OCI-LY3 (cell line): ENCODE data around the gene C19orf25.

ENCODE experiments used
- H2AFZ ChIP-seq: fragments of 200-600, 300-600 bp; shearing (Covaris generic); 2 replicates; pipeline ENCODE4 v1.6.0; 2014; ENCODE audit warnings: antibody characterized with exemption, low read depth, low read length
- H3K27ac ChIP-seq: fragments of 200-600, 300-600 bp; sonication (generic); 2 replicates; pipeline ENCODE4 v1.5.1; 2014; ENCODE audit warnings: mild to moderate bottlenecking, low read length, moderate library complexity, mixed read lengths
- H3K27me3 ChIP-seq: fragments of 200-600, 300-600 bp; sonication (generic); 2 replicates; pipeline ENCODE4 v1.6.1; 2014; ENCODE audit warnings: low read depth, low read length, mixed read lengths
- H3K36me3 ChIP-seq: fragments of 200-600, 300-600 bp; sonication (generic); replicated peaks from 2 replicates; pipeline ENCODE3; 2014; ENCODE audit warnings: low read depth, low read length, mixed read lengths
- H3K4me1 ChIP-seq: fragments of 300-600, 200-600 bp; sonication (generic); 2 replicates; pipeline ENCODE4 v1.6.1; 2014; ENCODE audit warnings: low read length, mixed read lengths
- H3K4me2 ChIP-seq: fragments of 200-600, 300-600 bp; sonication (generic); 2 replicates; pipeline ENCODE4 v1.6.1; 2014; ENCODE audit warnings: low read length, mixed read lengths
- H3K4me3 ChIP-seq: fragments of 300-600, 200-600 bp; sonication (generic); 2 replicates; pipeline ENCODE4 v1.5.1; 2014; ENCODE audit warnings: antibody characterized with exemption, mild to moderate bottlenecking, low read length, moderate library complexity
- H3K79me2 ChIP-seq: fragments of 300-600, 200-600 bp; shearing (Covaris generic); 2 replicates; pipeline ENCODE4 v1.6.1; 2014; ENCODE audit warnings: mild to moderate bottlenecking, low read length, mixed read lengths
- H3K9ac ChIP-seq: fragments of 300-600, 200-600 bp; shearing (Covaris generic); 2 replicates; pipeline ENCODE4 v1.6.0; 2014; ENCODE audit warnings: mild to moderate bottlenecking, low read length, moderate library complexity
- H3K9me3 ChIP-seq: fragments of 200-600, 300-600 bp; shearing (Covaris generic); 2 replicates; pipeline ENCODE4 v1.6.1; 2014; ENCODE audit warnings: low read length, mixed read lengths; ENCODE audit not compliant: insufficient read depth
- H4K20me1 ChIP-seq: fragments of 200-600, 300-600 bp; sonication (generic); 2 replicates; pipeline ENCODE4 v1.6.1; 2016; ENCODE audit warnings: low read length, mixed read lengths; ENCODE audit not compliant: insufficient read depth
- EZH2phosphoT487 ChIP-seq: fragments of 200-600 bp; shearing (Covaris generic); IDR thresholded peaks from 2 replicates; pipeline ENCODE4 v1.6.1; 2018; ENCODE audit warnings: antibody characterized with exemption, mixed run types, low read depth
- TF ChIP-seq, protein P1 (sequence below): fragments of 200-600, 300-600 bp; sonication (generic); IDR thresholded peaks from 2 replicates; pipeline ENCODE4 v1.5.1; 2014; ENCODE audit warnings: antibody characterized with exemption, low read length, low read depth

Gene C19orf25

DNA sequence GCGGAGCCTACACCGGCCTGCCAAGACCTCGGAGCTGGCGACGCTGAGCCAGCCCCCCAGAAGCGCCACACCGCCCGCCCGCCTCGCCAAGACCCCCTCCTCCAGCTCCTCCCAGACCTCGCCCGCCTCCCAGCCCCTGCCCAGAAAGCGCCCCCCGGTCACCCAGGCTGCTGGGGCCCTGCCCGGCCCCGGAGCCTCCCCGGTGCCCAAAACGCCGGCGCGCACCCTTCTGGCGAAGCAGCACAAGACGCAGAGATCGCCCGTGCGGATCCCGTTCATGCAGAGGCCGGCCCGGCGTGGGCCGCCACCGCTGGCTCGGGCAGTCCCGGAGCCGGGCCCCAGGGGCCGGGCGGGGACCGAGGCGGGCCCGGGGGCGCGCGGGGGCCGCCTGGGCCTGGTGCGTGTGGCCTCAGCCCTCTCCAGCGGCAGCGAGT is 10.2 kb downstream of the C19orf25 start:
- no peaks in the 10 kb centered on the region for H3K9me3 ChIP-seq
- peaks cover 18% of the 10 kb centered on the region for H4K20me1 ChIP-seq
- no peaks in the 10 kb centered on the region for H3K4me1 ChIP-seq
- H3K27me3 ChIP-seq, result no peaks in the 10 kb centered on the region
- H3K4me3 ChIP-seq, result no peak overlapping the region
- H3K79me2 ChIP-seq, result no peaks in the 10 kb centered on the region
- peaks cover 4% of the 10 kb centered on the region for H3K36me3 ChIP-seq
- H3K27ac ChIP-seq, result no peak overlapping the region
- TF ChIP-seq EZH2phosphoT487, result no peak
- TF ChIP-seq, protein P1, sequence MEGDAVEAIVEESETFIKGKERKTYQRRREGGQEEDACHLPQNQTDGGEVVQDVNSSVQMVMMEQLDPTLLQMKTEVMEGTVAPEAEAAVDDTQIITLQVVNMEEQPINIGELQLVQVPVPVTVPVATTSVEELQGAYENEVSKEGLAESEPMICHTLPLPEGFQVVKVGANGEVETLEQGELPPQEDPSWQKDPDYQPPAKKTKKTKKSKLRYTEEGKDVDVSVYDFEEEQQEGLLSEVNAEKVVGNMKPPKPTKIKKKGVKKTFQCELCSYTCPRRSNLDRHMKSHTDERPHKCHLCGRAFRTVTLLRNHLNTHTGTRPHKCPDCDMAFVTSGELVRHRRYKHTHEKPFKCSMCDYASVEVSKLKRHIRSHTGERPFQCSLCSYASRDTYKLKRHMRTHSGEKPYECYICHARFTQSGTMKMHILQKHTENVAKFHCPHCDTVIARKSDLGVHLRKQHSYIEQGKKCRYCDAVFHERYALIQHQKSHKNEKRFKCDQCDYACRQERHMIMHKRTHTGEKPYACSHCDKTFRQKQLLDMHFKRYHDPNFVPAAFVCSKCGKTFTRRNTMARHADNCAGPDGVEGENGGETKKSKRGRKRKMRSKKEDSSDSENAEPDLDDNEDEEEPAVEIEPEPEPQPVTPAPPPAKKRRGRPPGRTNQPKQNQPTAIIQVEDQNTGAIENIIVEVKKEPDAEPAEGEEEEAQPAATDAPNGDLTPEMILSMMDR, result no peak
- H2AFZ ChIP-seq, result no peak overlapping the region
- H3K4me2 ChIP-seq, result no peak overlapping the region
- H3K9ac ChIP-seq, result no peak overlapping the region

DNA sequence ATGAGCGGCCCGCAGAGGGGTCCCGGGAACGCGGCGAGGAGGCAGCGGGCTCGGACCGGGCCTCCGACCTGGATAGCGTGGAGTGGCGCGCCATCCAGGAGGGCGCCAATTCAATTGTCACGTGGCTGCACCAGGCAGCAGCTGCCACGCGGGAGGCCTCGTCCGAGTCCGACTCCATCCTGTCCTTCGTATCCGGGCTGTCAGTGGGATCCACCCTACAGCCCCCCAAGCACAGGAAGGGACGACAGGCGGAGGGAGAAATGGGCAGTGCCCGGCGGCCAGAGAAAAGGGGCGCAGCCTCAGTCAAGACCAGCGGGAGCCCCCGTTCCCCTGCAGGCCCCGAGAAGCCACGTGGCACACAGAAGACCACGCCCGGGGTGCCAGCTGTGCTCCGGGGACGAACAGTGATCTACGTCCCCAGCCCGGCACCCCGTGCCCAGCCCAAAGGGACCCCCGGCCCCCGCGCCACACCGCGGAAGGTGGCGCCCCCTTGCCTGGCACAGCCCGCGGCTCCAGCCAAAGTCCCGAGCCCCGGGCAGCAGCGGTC is 10.7 kb downstream of the C19orf25 start:
- no peaks in the 10 kb centered on the region for H3K9me3 ChIP-seq
- H4K20me1 ChIP-seq, result peaks cover 13% of the 10 kb centered on the region
- no peaks in the 10 kb centered on the region for H3K27me3 ChIP-seq
- no peak overlapping the region for H2AFZ ChIP-seq
- no peaks in the 10 kb centered on the region for H3K79me2 ChIP-seq
- H3K27ac ChIP-seq, result no peak overlapping the region
- no peak overlapping the region for H3K4me2 ChIP-seq
- no peak for TF ChIP-seq EZH2phosphoT487
- TF ChIP-seq, protein P1, result no peak
- no peak overlapping the region for H3K9ac ChIP-seq
- H3K4me3 ChIP-seq, result no peak overlapping the region
- no peaks in the 10 kb centered on the region for H3K4me1 ChIP-seq
- peaks cover 4% of the 10 kb centered on the region for H3K36me3 ChIP-seq

DNA sequence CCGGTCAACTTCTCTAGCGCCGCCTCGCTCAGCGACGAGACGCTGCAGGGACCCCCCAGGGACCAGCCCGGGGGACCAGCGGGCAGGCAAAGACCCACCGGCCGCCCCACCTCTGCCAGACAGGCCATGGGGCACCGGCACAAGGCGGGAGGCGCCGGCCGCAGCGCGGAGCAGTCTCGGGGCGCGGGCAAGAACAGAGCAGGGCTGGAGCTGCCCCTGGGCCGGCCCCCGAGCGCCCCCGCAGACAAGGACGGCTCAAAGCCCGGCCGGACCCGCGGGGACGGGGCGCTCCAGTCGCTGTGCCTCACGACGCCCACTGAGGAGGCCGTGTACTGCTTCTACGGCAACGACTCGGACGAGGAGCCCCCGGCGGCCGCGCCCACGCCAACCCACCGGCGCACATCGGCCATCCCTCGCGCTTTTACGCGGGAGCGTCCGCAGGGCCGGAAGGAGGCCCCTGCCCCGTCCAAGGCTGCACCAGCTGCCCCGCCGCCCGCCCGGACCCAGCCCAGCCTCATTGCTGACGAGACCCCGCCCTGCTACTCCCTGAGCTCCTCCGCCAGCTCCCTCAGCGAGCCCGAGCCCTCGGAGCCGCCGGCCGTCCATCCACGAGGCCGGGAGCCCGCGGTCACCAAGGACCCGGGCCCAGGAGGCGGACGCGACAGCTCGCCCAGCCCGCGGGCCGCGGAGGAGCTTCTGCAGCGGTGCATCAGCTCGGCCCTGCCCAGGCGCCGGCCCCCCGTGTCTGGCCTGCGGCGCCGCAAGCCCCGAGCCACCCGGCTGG is 11.3 kb downstream of the C19orf25 start:
- H3K4me2 ChIP-seq, result no peak overlapping the region
- H3K36me3 ChIP-seq, result peaks cover 4% of the 10 kb centered on the region
- no peak overlapping the region for H3K9ac ChIP-seq
- TF ChIP-seq, protein P1, result no peak
- TF ChIP-seq EZH2phosphoT487, result no peak
- H2AFZ ChIP-seq, result no peak overlapping the region
- no peaks in the 10 kb centered on the region for H3K79me2 ChIP-seq
- 0 out of 2 replicates have a peak, but pooled peaks cover 9% of the 10 kb centered on the region for H4K20me1 ChIP-seq
- H3K27ac ChIP-seq, result no peak overlapping the region
- H3K9me3 ChIP-seq, result no peaks in the 10 kb centered on the region
- no peaks in the 10 kb centered on the region for H3K27me3 ChIP-seq
- H3K4me1 ChIP-seq, result no peaks in the 10 kb centered on the region
- H3K4me3 ChIP-seq, result no peak overlapping the region

DNA sequence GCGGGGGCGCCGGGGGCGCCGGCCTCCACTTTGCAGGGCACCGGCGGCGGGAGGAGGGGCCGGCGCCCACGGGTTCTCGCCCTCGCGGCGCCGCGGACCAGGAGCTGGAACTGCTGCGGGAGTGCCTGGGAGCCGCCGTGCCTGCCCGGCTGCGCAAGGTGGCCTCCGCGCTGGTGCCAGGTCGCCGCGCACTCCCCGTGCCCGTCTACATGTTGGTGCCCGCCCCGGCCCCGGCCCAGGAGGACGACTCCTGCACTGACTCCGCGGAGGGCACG is 11.9 kb downstream of the C19orf25 start:
- H2AFZ ChIP-seq, result no peak overlapping the region
- no peaks in the 10 kb centered on the region for H3K4me1 ChIP-seq
- TF ChIP-seq, protein P1, result no peak
- no peak for TF ChIP-seq EZH2phosphoT487
- H3K4me2 ChIP-seq, result no peak overlapping the region
- H3K27me3 ChIP-seq, result no peaks in the 10 kb centered on the region
- no peak overlapping the region for H3K4me3 ChIP-seq
- H3K79me2 ChIP-seq, result no peaks in the 10 kb centered on the region
- no peak overlapping the region for H3K27ac ChIP-seq
- no peak overlapping the region for H3K9ac ChIP-seq
- H3K9me3 ChIP-seq, result no peaks in the 10 kb centered on the region
- peaks cover 4% of the 10 kb centered on the region for H3K36me3 ChIP-seq
- H4K20me1 ChIP-seq, result 0 out of 2 replicates have a peak, but pooled peaks cover 4% of the 10 kb centered on the region
